K562 (cell line): Measurements from ENCODE around the gene SLC13A4. TPM values are rescaled to one million over a fixed set of nuclear protein-coding genes. Genes with fewer than 3 reads are reported as not detected.

Source experiments
- ATAC-seq: fragments of 200-7000 bp; cut with Tn5 transposase; 3 replicates; pipeline ENCODE4 v1.9.1; 2020; ENCODE audit warnings: moderate library complexity
- BruUV-seq: library from RNA; stranded (reverse); fragments of 400-500 nt; replicated peaks from 2 replicates; lab custom pipeline; 2021; lab: Mats Ljungman, UMichigan
- CTCF ChIA-PET: fragments of 300-600 bp; formaldehyde crosslinking; extraction: SDS; loops from one replicate; lab custom pipeline; 2021; ENCODE audit warnings: low intra/inter-chr PET ratio; lab: Yijun Ruan, JAX
- POLR2A ChIA-PET: fragments of 300-600, 350-650 bp; sonication (Branson Sonifier 250); formaldehyde crosslinking; extraction: SDS; loops from one replicate; lab custom pipeline; 2021; ENCODE audit warnings: antibody characterized with exemption, inconsistent platforms; lab: Yijun Ruan, JAX
- DNase-seq, 4 experiments: peaks; one replicate each; pipeline versions ENCODE4 v3.0.0 to v3.0.0-alpha.2; 2011 to 2018; ENCODE audit warnings: low spot score in 3 of 4, mixed read lengths in 3 of 4; ENCODE audit errors: extremely low read depth in 1 of 4
- FAIRE-seq: peaks from 2 replicates; lab custom pipeline; 2011; peaks lifted over from hg19 to GRCh38; lab: Jason Lieb, UNC
- H2AFZ ChIP-seq: 2 replicates; pipeline ENCODE4 v1.6.0; 2011; ENCODE audit warnings: low read depth, low read length, control low read depth, inconsistent platforms
- H3K27ac ChIP-seq: fragments of 200-600 bp; 3 replicates; pipeline ENCODE4 v1.8.0; 2011; ENCODE audit warnings: low read depth, mild to moderate bottlenecking, control low read depth, inconsistent platforms, low read length, moderate library complexity, mixed read lengths; ENCODE audit errors: extremely low read depth
- H3K27me3 ChIP-seq, 2 experiments: fragments of 300-600 bp in 1 of 2; 2 replicates in 1 of 2; 3 replicates in 1 of 2; pipeline versions ENCODE4 v1.6.0 to v1.8.0; 2011; ENCODE audit warnings: inconsistent platforms in 2 of 2, low read length in 2 of 2, mild to moderate bottlenecking in 1 of 2, mixed read lengths in 1 of 2, moderate library complexity in 1 of 2; ENCODE audit not compliant: control insufficient read depth in 2 of 2, insufficient read depth in 2 of 2
- H3K36me3 ChIP-seq: fragments of 300-600 bp; 3 replicates; pipeline ENCODE4 v1.8.0; 2011; ENCODE audit warnings: mild to moderate bottlenecking, low read length, inconsistent platforms; ENCODE audit not compliant: control insufficient read depth, insufficient read depth
- H3K4me1 ChIP-seq, 2 experiments: fragments of 200-600 bp in 1 of 2; replicated peaks in 1 of 2; 2 replicates in 1 of 2; 3 replicates in 1 of 2; pipeline versions ENCODE4 v1.5.1 to v1.8.0; 2011; ENCODE audit warnings: inconsistent platforms in 2 of 2, low read length in 2 of 2, mild to moderate bottlenecking in 1 of 2, mixed read lengths in 1 of 2, moderate library complexity in 1 of 2; ENCODE audit not compliant: control insufficient read depth in 2 of 2, insufficient read depth in 2 of 2
- H3K4me2 ChIP-seq: 2 replicates; pipeline ENCODE4 v1.6.1; 2011; ENCODE audit warnings: low read length, control low read depth, inconsistent platforms, mixed read lengths; ENCODE audit not compliant: insufficient read depth
- H3K4me3 ChIP-seq: fragments of 200-600 bp; sonication (generic), shearing (Covaris generic); 2 replicates; pipeline ENCODE4 v1.5.1; 2016; ENCODE audit warnings: control low read depth, inconsistent platforms
- H3K79me2 ChIP-seq: fragments of 200-600 bp; 3 replicates; pipeline ENCODE4 v1.8.0; 2011; ENCODE audit warnings: low read length, inconsistent platforms; ENCODE audit not compliant: control insufficient read depth, insufficient read depth
- H3K9ac ChIP-seq, 2 experiments: 2 replicates each; pipeline versions ENCODE4 v1.6.0 to v1.6.1; 2011; ENCODE audit warnings: low read depth in 2 of 2, low read length in 2 of 2, control low read depth in 1 of 2, inconsistent platforms in 1 of 2, mild to moderate bottlenecking in 1 of 2, mixed read lengths in 1 of 2; ENCODE audit not compliant: insufficient read depth in 1 of 2
- H3K9me1 ChIP-seq: one replicate; pipeline ENCODE4 v1.6.0; 2011; ENCODE audit warnings: inconsistent platforms, mild to moderate bottlenecking, low read length, moderate library complexity; ENCODE audit not compliant: control insufficient read depth, insufficient read depth
- H3K9me3 ChIP-seq: replicated peaks from 2 replicates; pipeline ENCODE4 v1.5.1; 2011; ENCODE audit warnings: low read depth, low read length, inconsistent platforms; ENCODE audit not compliant: control insufficient read depth, insufficient read depth
- H4K20me1 ChIP-seq: replicated peaks from 2 replicates; pipeline ENCODE4 v1.6.1; 2011; ENCODE audit warnings: low read length, inconsistent platforms, mixed read lengths; ENCODE audit not compliant: control insufficient read depth, insufficient read depth
- ZNF23 ChIP-seq: fragments of 250-450 bp; sonication (Bioruptor Pico); IDR thresholded peaks from 2 replicates; pipeline ENCODE4 v1.4.0; 2020; ENCODE audit warnings: mild to moderate bottlenecking
- WGBS: fragments of 100-300 bp; shearing (Covaris generic); methylation state at CpG from one replicate; pipeline ENCODE4 v1.1.6; 2016; ENCODE audit warnings: low coverage, mixed read lengths; ENCODE audit not compliant: insufficient coverage; ENCODE audit errors: missing lambda C conversion rate; 5-methylcytosine and 5-hydroxymethylcytosine counted together
- in situ Hi-C: fragments of 300-500 bp; cut with MboI; formaldehyde crosslinking; loops from 4 replicates; pipeline ENCODE4 v1.15.0; 2018; ENCODE audit warnings: inconsistent platforms, mixed read lengths
- intact Hi-C: fragments of 100-400 bp; cut with micrococcal nuclease; formaldehyde crosslinking; loops from 2 replicates; pipeline ENCODE4 v1.14.2; 2022
- polyA plus RNA-seq, 8 experiments: library from polyadenylated mRNA; depleted of rRNA in 4 of 8; stranded (reverse) in 5 of 8; unstranded in 3 of 8; fragments of >200 nt; fragmentation: Nextera tagmentation in 2 of 8; fragmentation: Illumina TruSeq in 1 of 8; extraction: Ambion mirVana in 2 of 8; extraction: Trizol in 1 of 8; gene quantifications; 2 replicates each; pipeline versions ENCODE4 v1.2.1 to v1.2.3, GENCODE V29; 2011 to 2014; ENCODE audit warnings: inconsistent platforms in 1 of 8, missing spikeins in 1 of 8
- total RNA-seq, 7 experiments: library from RNA; depleted of rRNA in 6 of 7; stranded (reverse); fragments of >200 nt in 6 of 7; fragmentation: Illumina TruSeq in 2 of 7; extraction: Trizol in 2 of 7; gene quantifications; 2 replicates each; pipeline versions ENCODE4 v1.2.1 to v1.2.3, GENCODE V29; 2011 to 2021; ENCODE audit warnings: low replicate concordance in 1 of 7
- TF ChIP-seq, protein P1 (sequence below): fragments of 450-650 bp; IDR thresholded peaks from 2 replicates; pipeline ENCODE4 v1.6.1; 2017; ENCODE audit warnings: mild to moderate bottlenecking, moderate library complexity
- TF ChIP-seq, protein P2 (sequence below): fragments of 450-650 bp; IDR thresholded peaks from 2 replicates; pipeline ENCODE4 v1.6.1; 2017; ENCODE audit warnings: antibody characterized with exemption, mild to moderate bottlenecking

Gene SLC13A4
- total and polyA plus RNA-seq, 9 of the 15 experiments (the other 6 are each of a cell fraction or from before 2014, with no cell fraction given) = 0.11 to 1.0 (median 0.36) TPM

DNA sequence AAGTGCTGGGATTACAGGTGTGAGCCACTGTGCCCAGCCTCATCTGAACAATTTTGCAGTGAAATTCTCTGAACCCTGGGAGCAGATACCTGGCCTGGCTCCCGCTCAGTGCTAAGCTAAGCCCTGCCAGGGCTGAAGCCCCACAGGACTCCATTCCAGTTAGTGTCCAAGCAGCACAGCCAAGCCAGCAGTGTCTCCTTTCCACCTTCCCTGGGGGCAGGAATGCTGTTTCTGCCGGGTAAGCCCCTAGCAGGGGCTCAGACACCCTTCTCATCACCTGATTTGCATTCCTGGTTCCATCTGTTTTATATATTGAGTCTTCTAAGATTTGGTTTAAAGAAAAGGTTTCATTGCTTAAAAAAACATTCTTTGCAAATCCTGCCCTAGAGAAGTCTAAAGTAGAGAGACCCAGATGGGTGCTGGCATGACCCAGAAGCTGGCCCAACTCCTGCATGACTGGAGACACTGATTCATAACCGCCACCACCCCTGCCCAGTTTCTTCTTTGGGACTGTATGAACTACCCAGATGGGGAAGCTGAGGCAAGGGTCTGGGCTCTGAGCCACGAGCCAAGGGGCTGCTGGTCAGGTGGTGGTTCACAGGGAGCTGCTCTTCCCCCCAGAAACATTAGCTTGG is 14.0 kb downstream of the SLC13A4 start:
- ChIA-PET CTCF (no interaction called here), POLR2A (interaction anchor here (0.6 to 1.4 kb wide), 5 partner anchors 9 to 30 kb away, joined by 3 to 4 read pairs (median 3); partner anchors contain the start of gene SLC13A4)
- H3K9ac ChIP-seq = peak overlapping the region in 1 of 2 experiments; percentile 50; a peak in 1 of 4 replicates
- TF ChIP-seq, protein P1, sequence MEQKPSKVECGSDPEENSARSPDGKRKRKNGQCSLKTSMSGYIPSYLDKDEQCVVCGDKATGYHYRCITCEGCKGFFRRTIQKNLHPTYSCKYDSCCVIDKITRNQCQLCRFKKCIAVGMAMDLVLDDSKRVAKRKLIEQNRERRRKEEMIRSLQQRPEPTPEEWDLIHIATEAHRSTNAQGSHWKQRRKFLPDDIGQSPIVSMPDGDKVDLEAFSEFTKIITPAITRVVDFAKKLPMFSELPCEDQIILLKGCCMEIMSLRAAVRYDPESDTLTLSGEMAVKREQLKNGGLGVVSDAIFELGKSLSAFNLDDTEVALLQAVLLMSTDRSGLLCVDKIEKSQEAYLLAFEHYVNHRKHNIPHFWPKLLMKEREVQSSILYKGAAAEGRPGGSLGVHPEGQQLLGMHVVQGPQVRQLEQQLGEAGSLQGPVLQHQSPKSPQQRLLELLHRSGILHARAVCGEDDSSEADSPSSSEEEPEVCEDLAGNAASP = no peak
- TF ChIP-seq, protein P2, sequence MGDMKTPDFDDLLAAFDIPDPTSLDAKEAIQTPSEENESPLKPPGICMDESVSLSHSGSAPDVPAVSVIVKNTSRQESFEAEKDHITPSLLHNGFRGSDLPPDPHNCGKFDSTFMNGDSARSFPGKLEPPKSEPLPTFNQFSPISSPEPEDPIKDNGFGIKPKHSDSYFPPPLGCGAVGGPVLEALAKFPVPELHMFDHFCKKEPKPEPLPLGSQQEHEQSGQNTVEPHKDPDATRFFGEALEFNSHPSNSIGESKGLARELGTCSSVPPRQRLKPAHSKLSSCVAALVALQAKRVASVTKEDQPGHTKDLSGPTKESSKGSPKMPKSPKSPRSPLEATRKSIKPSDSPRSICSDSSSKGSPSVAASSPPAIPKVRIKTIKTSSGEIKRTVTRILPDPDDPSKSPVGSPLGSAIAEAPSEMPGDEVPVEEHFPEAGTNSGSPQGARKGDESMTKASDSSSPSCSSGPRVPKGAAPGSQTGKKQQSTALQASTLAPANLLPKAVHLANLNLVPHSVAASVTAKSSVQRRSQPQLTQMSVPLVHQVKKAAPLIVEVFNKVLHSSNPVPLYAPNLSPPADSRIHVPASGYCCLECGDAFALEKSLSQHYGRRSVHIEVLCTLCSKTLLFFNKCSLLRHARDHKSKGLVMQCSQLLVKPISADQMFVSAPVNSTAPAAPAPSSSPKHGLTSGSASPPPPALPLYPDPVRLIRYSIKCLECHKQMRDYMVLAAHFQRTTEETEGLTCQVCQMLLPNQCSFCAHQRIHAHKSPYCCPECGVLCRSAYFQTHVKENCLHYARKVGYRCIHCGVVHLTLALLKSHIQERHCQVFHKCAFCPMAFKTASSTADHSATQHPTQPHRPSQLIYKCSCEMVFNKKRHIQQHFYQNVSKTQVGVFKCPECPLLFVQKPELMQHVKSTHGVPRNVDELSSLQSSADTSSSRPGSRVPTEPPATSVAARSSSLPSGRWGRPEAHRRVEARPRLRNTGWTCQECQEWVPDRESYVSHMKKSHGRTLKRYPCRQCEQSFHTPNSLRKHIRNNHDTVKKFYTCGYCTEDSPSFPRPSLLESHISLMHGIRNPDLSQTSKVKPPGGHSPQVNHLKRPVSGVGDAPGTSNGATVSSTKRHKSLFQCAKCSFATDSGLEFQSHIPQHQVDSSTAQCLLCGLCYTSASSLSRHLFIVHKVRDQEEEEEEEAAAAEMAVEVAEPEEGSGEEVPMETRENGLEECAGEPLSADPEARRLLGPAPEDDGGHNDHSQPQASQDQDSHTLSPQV = no peak
- no peak for TF ChIP-seq ZNF23 (CRISPR knock-in tag)
- H3K4me3 ChIP-seq = no peak overlapping the region
- WGBS = 1% methylated on average over 4 of the region's 4 CpGs
- intact Hi-C loops (no loop called here), in situ Hi-C loops (no loop called here)
- peaks cover 21 to 35% of the 10 kb centered on the region in 2 experiments; a peak in 4 of 5 replicates for H3K27me3 ChIP-seq
- H3K36me3 ChIP-seq = no peaks in the 10 kb centered on the region
- FAIRE-seq (no peak), DNase-seq (no peak), ATAC-seq (no peak)
- H3K4me1 ChIP-seq = peaks cover 2 to 6% of the 10 kb centered on the region in 2 experiments; a peak in 3 of 5 replicates
- no peak overlapping the region for H3K4me2 ChIP-seq
- no peaks in the 10 kb centered on the region for H3K9me3 ChIP-seq
- H3K9me1 ChIP-seq = no peaks in the 10 kb centered on the region
- no peak overlapping the region for H2AFZ ChIP-seq
- H3K27ac ChIP-seq = no peak overlapping the region
- no peaks in the 10 kb centered on the region for H3K79me2 ChIP-seq
- BruUV-seq = no TSS peak
- H4K20me1 ChIP-seq = no peaks in the 10 kb centered on the region
